Neuronal stem cell (in vitro differentiated cells): ENCODE results near the gene PCDHGA2. TPM values are rescaled to one million over a fixed set of nuclear protein-coding genes. Genes with fewer than 3 reads are reported as not detected.

Experiments
- DNase-seq: peaks from one replicate; pipeline ENCODE4 v3.0.0-alpha.2; 2013; ENCODE audit warnings: low spot score
- H2AFZ ChIP-seq: one replicate; pipeline ENCODE4 v1.6.1; 2013; ENCODE audit warnings: mild to moderate bottlenecking, low read length, inconsistent platforms
- H2AK5ac ChIP-seq: 2 replicates; pipeline ENCODE4 v1.6.1; 2013; ENCODE audit warnings: low read depth, mild to moderate bottlenecking, inconsistent platforms, low read length, moderate library complexity, mixed read lengths
- H2BK120ac ChIP-seq: 2 replicates; pipeline ENCODE4 v1.6.1; 2013; ENCODE audit warnings: low read depth, mild to moderate bottlenecking, inconsistent platforms, low read length, moderate library complexity, mixed read lengths
- H2BK12ac ChIP-seq: one replicate; pipeline ENCODE4 v1.6.1; 2013; ENCODE audit warnings: low read length, inconsistent platforms
- H2BK15ac ChIP-seq: 2 replicates; pipeline ENCODE4 v1.6.1; 2013; ENCODE audit warnings: mild to moderate bottlenecking, low read length, inconsistent platforms, mixed read lengths
- H2BK5ac ChIP-seq: one replicate; pipeline ENCODE4 v1.6.1; 2013; ENCODE audit warnings: inconsistent platforms, mild to moderate bottlenecking, low read length, moderate library complexity
- H3K14ac ChIP-seq: one replicate; pipeline ENCODE4 v1.6.1; 2013; ENCODE audit warnings: low read length, inconsistent platforms
- H3K18ac ChIP-seq: 2 replicates; pipeline ENCODE4 v1.6.1; 2013; ENCODE audit warnings: low read length, inconsistent platforms
- H3K23ac ChIP-seq: 2 replicates; pipeline ENCODE4 v1.6.1; 2013; ENCODE audit warnings: low read depth, mild to moderate bottlenecking, mixed read lengths, low read length, inconsistent platforms; ENCODE audit not compliant: poor library complexity
- H3K27ac ChIP-seq: replicated peaks from 3 replicates; pipeline ENCODE4 v1.5.1; 2013; ENCODE audit warnings: low read length, inconsistent platforms
- H3K27me3 ChIP-seq, 3 experiments: 2 replicates each; pipeline ENCODE4 v1.6.1; 2013; ENCODE audit warnings: low read length in 3 of 3, mild to moderate bottlenecking in 2 of 3, inconsistent platforms in 1 of 3, low read depth in 1 of 3, mixed read lengths in 1 of 3, moderate library complexity in 1 of 3; ENCODE audit not compliant: control insufficient read depth in 3 of 3, insufficient read depth in 3 of 3
- H3K36me3 ChIP-seq, 2 donors: replicated peaks in 1 of 2; 2 replicates each; pipeline ENCODE4 v1.6.1; 2013; ENCODE audit warnings: low read length in 2 of 2; ENCODE audit not compliant: control insufficient read depth in 2 of 2, insufficient read depth in 2 of 2
- H3K4ac ChIP-seq: 2 replicates; pipeline ENCODE4 v1.6.1; 2013; ENCODE audit warnings: inconsistent platforms, mild to moderate bottlenecking, low read length, moderate library complexity
- H3K4me1 ChIP-seq, 2 donors: 1 replicate in 1 of 2; 2 replicates in 1 of 2; pipeline ENCODE4 v1.6.1; 2013; ENCODE audit warnings: low read length in 2 of 2, low read depth in 1 of 2; ENCODE audit not compliant: control insufficient read depth in 2 of 2, insufficient read depth in 1 of 2
- H3K4me2 ChIP-seq: one replicate; pipeline ENCODE4 v1.6.1; 2013; ENCODE audit warnings: mild to moderate bottlenecking, low read length, inconsistent platforms; ENCODE audit not compliant: insufficient read depth, poor library complexity, severe bottlenecking
- H3K4me3 ChIP-seq, 2 donors: 2 replicates each; pipeline ENCODE4 v1.5.1; 2013; ENCODE audit warnings: low read length in 2 of 2, mild to moderate bottlenecking in 2 of 2, inconsistent platforms in 1 of 2, moderate library complexity in 1 of 2
- H3K79me1 ChIP-seq: one replicate; pipeline ENCODE4 v1.6.1; 2013; ENCODE audit warnings: low read depth, mild to moderate bottlenecking, inconsistent platforms, low read length, moderate library complexity
- H3K9ac ChIP-seq: one replicate; pipeline ENCODE4 v1.6.1; 2013; ENCODE audit warnings: mild to moderate bottlenecking, low read depth, low read length, inconsistent platforms; ENCODE audit not compliant: poor library complexity
- H3K9me3 ChIP-seq, 2 donors: replicated peaks in 1 of 2; 2 replicates each; pipeline versions ENCODE3 to v1.6.1; 2013; ENCODE audit warnings: low read length in 2 of 2, mild to moderate bottlenecking in 2 of 2, inconsistent platforms in 1 of 2, low read depth in 1 of 2, mixed read lengths in 1 of 2, moderate library complexity in 1 of 2; ENCODE audit not compliant: control insufficient read depth in 2 of 2, insufficient read depth in 1 of 2
- H4K8ac ChIP-seq: one replicate; pipeline ENCODE4 v1.6.1; 2013; ENCODE audit warnings: low read depth, mild to moderate bottlenecking, inconsistent platforms, low read length, moderate library complexity
- H4K91ac ChIP-seq: one replicate; pipeline ENCODE4 v1.6.1; 2013; ENCODE audit warnings: low read length, low read depth, mild to moderate bottlenecking, inconsistent platforms; ENCODE audit not compliant: poor library complexity
- WGBS, 2 donors: extraction: QIAGEN DNeasy Blood & Tissue Kit; methylation state at CpG; one replicate each; pipeline ENCODE4 v1.1.7; 2013; ENCODE audit warnings: missing lambda C conversion rate in 2 of 2, mixed read lengths in 1 of 2; ENCODE audit not compliant: insufficient read length in 2 of 2, insufficient replicate concordance in 1 of 2; ENCODE audit errors: extremely low coverage in 2 of 2; 5-methylcytosine and 5-hydroxymethylcytosine counted together
- polyA plus RNA-seq, 2 experiments: library from polyadenylated mRNA; stranded (reverse); fragments of 200-250 nt; gene quantifications; one replicate each; pipeline ENCODE4 v1.2.3, GENCODE V29; 2013

Gene PCDHGA2
- 0.17 TPM for polyA plus RNA-seq (2013, experiment 1 of 2)
- polyA plus RNA-seq (2013, experiment 2 of 2): 0.14 TPM

DNA sequence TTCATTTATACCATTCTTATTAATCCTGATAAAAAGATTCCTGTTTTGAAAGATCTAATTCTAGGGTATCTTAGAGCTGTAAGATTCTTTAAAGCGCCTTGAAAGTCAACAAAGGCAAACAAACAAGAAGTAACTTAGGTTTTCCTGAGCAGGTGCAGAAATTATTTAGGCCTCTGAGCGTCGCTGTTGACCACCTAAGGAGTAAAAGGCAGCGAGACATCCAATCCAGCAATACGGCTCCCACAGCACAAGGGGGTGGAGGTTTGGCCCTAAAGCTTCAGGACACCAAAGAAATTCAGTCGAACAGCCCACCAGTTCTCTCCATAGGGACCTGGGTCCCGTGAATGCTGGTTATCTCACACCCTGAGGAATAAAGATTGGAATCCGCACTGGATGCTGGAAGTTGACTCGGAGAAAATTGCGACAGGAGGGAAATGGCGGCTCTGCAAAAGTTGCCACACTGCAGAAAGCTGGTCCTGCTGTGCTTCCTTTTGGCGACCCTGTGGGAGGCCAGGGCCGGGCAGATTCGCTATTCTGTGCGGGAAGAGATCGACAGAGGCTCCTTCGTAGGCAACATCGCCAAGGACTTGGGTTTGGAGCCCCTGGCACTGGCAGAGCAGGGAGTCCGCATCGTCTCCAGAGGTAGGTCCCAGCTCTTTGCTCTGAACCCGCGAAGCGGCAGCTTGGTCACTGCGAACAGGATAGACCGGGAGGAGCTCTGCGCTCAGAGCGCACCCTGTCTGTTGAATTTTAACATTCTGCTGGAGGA, at the start of gene PCDHGA2:
Gene PCDHGA2 (plus strand): TSS at position 223 of the 769 bp plus-strand sequence.
- no peak within 1 kb of the TSS for H2BK15ac ChIP-seq
- WGBS, 2 donors: no CpG with 5 or more reads among the region's 27 CpGs
- no peak for DNase-seq

DNA sequence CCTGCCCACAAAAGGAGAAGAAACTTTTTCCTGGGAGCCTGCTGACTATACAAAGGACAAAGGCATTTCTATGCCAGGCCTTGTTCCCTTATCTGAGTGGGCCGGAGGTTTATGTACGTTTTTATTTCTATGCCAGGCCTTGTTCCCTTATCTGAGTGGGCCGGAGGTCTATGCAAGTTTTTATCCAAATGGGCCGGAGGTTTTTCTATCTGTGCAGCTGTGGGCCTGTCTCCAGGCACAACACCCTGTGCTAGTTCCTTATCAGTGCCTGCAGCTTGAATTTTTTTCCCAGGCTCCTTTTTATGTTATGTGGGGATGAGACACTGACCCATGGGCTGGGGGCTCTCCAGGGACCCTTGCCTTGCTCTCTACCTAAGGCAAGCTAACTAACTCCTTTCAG, 40.2 kb upstream of the PCDHGA2 start:
- Histone ChIP-seq H3K4me1 (no peaks in the 10 kb centered on the region), H3K9ac (no peak overlapping the region), H3K14ac (no peak overlapping the region), H2BK15ac (no peak overlapping the region), H3K18ac (no peak overlapping the region), H3K4ac (no peak overlapping the region), H2BK12ac (no peak overlapping the region), H3K27ac (no peak overlapping the region), H4K91ac (no peak overlapping the region), H2AFZ (no peak overlapping the region), H4K8ac (no peak overlapping the region), H2BK5ac (no peak overlapping the region), H3K4me2 (no peak overlapping the region), H3K79me1 (no peaks in the 10 kb centered on the region), H2BK120ac (no peak overlapping the region), H3K36me3 (no peaks in the 10 kb centered on the region), H3K9me3 (peaks cover 6 to 23% of the 10 kb centered on the region in 2 donors), H2AK5ac (no peak overlapping the region), H3K23ac (no peak overlapping the region), H3K27me3 (no peaks in the 10 kb centered on the region), H3K4me3 (no peak overlapping the region)
- DNase-seq: no peak
- WGBS, 2 donors: no CpG with 5 or more reads among the region's 4 CpGs

More for the DNA sequence above, at the start of gene PCDHGA2:
- Histone ChIP-seq H3K9me3 (peaks cover 15 to 17% of the 10 kb centered on the region in 2 donors), H2BK120ac (no peak within 1 kb of the TSS), H3K79me1 (no peaks in the 10 kb centered on the region), H3K27ac (no peak within 1 kb of the TSS), H3K23ac (no peak within 1 kb of the TSS), H3K4me2 (no peak within 1 kb of the TSS), H3K18ac (no peak within 1 kb of the TSS), H4K8ac (no peak within 1 kb of the TSS), H2AFZ (no peak within 1 kb of the TSS), H3K27me3 (no peaks in the 10 kb centered on the region), H3K4me3 (no peak within 1 kb of the TSS), H3K4ac (no peak within 1 kb of the TSS), H3K9ac (no peak within 1 kb of the TSS), H3K4me1 (no peaks in the 10 kb centered on the region), H3K36me3 (peaks cover 0 to 2% of the 10 kb centered on the region in 2 donors), H2BK12ac (no peak within 1 kb of the TSS), H4K91ac (no peak within 1 kb of the TSS), H2BK5ac (no peak within 1 kb of the TSS), H2AK5ac (no peak within 1 kb of the TSS), H3K14ac (no peak within 1 kb of the TSS)

- no peak within 1 kb of the TSS for H3K18ac ChIP-seq
- no peak within 1 kb of the TSS for H3K4ac ChIP-seq
- no peak within 1 kb of the TSS for H3K14ac ChIP-seq
- no peak within 1 kb of the TSS for H4K91ac ChIP-seq
- H4K8ac ChIP-seq: no peak within 1 kb of the TSS
- H3K23ac ChIP-seq: no peak within 1 kb of the TSS
- H3K4me3 ChIP-seq: no peak within 1 kb of the TSS
- WGBS, 2 donors: no CpG with 5 or more reads among the region's 36 CpGs
- H2AFZ ChIP-seq: no peak within 1 kb of the TSS
- H2BK120ac ChIP-seq: no peak within 1 kb of the TSS
- no peaks in the 10 kb centered on the region for H3K4me1 ChIP-seq
- no peak within 1 kb of the TSS for H3K9ac ChIP-seq
- H3K36me3 ChIP-seq: peaks cover 0 to 2% of the 10 kb centered on the region in 2 donors
- peaks cover 3% of the 10 kb centered on the region for H3K79me1 ChIP-seq
- no peak within 1 kb of the TSS for H2AK5ac ChIP-seq
- H3K27me3 ChIP-seq: no peaks in the 10 kb centered on the region
- no peak within 1 kb of the TSS for H3K27ac ChIP-seq
- H2BK15ac ChIP-seq: no peak within 1 kb of the TSS
- DNase-seq: no peak
- no peak within 1 kb of the TSS for H3K4me2 ChIP-seq
- peaks cover 22 to 54% of the 10 kb centered on the region in 2 donors for H3K9me3 ChIP-seq
- no peak within 1 kb of the TSS for H2BK12ac ChIP-seq
- peak within 1 kb of the TSS; percentile 24 for H2BK5ac ChIP-seq
Measured at GRCh38 chr5:141303756-141304155, 34.8 kb upstream of the PCDHGA2 start, which contains the start of gene SLC25A2. Gene SLC25A2, minus strand, starts transcription at chr5:141304049. Its CDS starts 184 bp downstream, at chr5:141303865.

- peaks cover 3% of the 10 kb centered on the region for H3K79me1 ChIP-seq
- H3K14ac ChIP-seq: no peak overlapping the region
- H2BK120ac ChIP-seq: no peak overlapping the region
- H2AK5ac ChIP-seq: no peak overlapping the region
- H3K9ac ChIP-seq: no peak overlapping the region
- H3K4me1 ChIP-seq: no peaks in the 10 kb centered on the region
- no peak overlapping the region for H4K91ac ChIP-seq
- no CpG with 5 or more reads among the region's 1 CpG for WGBS, 2 donors
- H3K36me3 ChIP-seq: peaks cover 0 to 4% of the 10 kb centered on the region in 2 donors
- H3K4me3 ChIP-seq: no peak overlapping the region
- H3K27ac ChIP-seq: no peak overlapping the region
- no peak overlapping the region for H2BK12ac ChIP-seq
- H2BK5ac ChIP-seq: no peak overlapping the region
- no peak overlapping the region for H2AFZ ChIP-seq
- no peaks in the 10 kb centered on the region for H3K27me3 ChIP-seq
- no peak overlapping the region for H4K8ac ChIP-seq
- no peak overlapping the region for H3K4ac ChIP-seq
- no peak for DNase-seq
- no peak overlapping the region for H3K18ac ChIP-seq
- H3K23ac ChIP-seq: no peak overlapping the region
- H2BK15ac ChIP-seq: no peak overlapping the region
- no peak overlapping the region for H3K4me2 ChIP-seq
- H3K9me3 ChIP-seq: peaks cover 24 to 48% of the 10 kb centered on the region in 2 donors
Measured at GRCh38 chr5:141306630-141307029, 31.9 kb upstream of the PCDHGA2 start.
